Measurements from ENCODE around the gene ZFHX3.

The ZFHX3 gene

DNA sequence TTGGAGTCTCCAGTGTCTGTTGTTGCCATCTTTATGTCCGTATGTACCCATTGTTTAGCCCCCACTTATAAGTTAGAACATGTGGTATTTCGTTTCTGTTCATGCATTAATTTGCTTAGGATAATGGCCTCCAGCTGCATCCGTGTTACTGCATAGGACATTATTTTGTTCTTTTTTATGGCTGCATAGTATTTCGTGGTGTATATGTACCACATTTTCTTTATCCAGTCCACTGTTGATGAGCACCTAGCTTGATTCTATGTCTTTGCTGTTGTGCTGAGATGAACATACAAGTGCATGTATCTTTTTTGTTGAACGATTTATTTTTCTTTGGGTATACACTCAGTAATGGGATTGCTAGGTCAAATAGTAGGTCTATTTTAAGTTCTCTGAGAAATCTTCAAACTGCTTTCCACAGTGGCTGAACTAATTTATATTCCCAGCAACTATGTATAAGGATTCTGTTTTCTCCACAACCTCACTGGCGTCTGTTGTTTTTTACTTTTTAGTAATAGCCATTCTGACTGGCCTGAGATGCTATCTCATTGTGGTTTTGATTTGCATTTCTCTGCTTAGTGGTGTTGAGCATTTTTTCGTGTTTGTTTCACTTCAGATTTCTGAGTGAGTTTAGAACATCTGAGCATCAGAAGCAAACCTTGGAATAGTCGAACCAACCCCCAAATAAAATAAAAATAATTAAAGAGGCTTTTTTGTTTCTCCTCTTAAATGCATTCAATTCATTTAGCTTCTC, 304.7 kb downstream of the ZFHX3 start:
- no peak for DNase-seq (ENCODE audit: low read depth)

DNA sequence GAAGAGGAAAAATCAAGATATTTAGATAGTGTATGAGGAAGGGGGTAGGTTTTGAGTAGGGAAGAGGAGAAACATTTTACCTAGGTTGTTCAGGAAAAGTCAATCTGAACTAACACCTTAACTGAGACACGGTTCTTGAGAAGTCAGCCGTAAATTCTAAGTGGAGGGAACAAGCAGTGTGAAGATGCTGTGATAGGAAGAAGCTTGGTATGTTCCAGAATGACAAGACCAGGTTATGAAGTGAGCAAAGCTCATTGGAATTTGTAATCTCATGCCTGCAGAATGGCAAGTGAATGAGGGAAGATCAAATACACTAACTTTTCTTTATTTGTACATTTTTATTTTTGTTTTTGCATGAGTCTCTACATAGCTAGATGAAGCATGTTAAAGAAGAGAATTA, 307.6 kb downstream of the ZFHX3 start:
- no peak for DNase-seq (ENCODE audit: low read depth)

DNA sequence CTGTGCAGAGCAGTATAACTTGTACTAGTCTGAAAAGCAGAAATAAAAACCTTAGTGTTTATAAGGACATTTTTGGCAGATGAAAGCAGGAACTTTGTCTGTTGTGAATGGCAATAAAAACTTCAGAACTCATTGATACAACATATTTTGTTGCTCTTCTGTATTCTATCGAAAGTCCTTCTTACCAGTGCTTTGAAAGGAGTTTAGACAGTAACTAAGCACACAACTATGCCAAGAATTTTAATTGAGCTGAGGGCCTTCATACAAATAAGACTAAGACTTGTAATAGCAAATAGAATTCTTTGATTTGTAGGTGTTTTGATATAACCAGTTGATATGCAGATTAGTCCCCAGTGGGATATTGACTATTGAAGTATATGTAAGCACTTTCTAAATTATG, 308.4 kb downstream of the ZFHX3 start:
- peak; percentile 41 for DNase-seq (ENCODE audit: low read depth)

DNA sequence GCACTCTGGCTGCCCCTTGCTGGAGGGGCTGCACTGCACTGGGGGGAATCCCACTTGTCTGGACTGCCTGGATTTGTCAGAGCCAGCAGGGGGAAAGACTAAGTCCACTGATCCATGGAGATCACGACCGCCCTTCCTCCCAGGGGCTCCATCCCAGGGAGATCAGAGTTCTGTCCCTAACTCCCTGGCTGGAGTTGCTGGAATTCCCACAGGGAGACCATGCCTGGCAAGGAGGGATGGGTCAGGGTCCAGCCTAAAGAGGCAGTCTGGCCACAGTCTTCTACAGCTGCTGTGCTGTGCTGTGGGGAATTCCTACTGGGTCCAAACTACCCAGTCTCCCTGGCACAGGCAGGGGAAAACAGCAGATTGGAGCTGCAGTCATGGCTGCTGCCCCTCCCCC, 311.9 kb downstream of the ZFHX3 start:
- no peak for DNase-seq (ENCODE audit: low read depth)

Data from GM04504 (cell line).